Mesothelial cell of epicardium (in vitro differentiated cells): ENCODE data around the gene GALNT2. TPM values are rescaled to one million over a fixed set of nuclear protein-coding genes. Genes with fewer than 3 reads are reported as not detected.

Experiments
- DNase-seq, 2 experiments: peaks; one replicate each; pipeline ENCODE4 v3.0.0; 2021; ENCODE audit warnings: low spot score in 2 of 2; ENCODE audit not compliant: unreplicated experiment in 2 of 2
- H3K27ac Mint-ChIP-seq: 2 replicates; pipeline ENCODE4 v1.8.0; 2021; ENCODE audit warnings: mixed read lengths
- H3K27me3 Mint-ChIP-seq: 2 replicates; pipeline ENCODE4 v1.8.0; 2021; ENCODE audit warnings: low read depth, mixed read lengths
- H3K36me3 Mint-ChIP-seq: 2 replicates; pipeline ENCODE4 v1.8.0; 2021; ENCODE audit warnings: mixed read lengths
- H3K4me1 Mint-ChIP-seq: 2 replicates; pipeline ENCODE4 v1.8.0; 2021; ENCODE audit warnings: mixed read lengths
- H3K4me3 Mint-ChIP-seq: 2 replicates; pipeline ENCODE4 v1.8.0; 2021; ENCODE audit warnings: mild to moderate bottlenecking, moderate library complexity, mixed read lengths
- H3K9me3 Mint-ChIP-seq: 2 replicates; pipeline ENCODE4 v1.8.0; 2021; ENCODE audit warnings: mixed read lengths
- CTCF ChIP-seq: fragments of 200-600 bp; sonication (generic); IDR thresholded peaks from one replicate; pipeline ENCODE4 v1.5.0; 2021; ENCODE audit warnings: antibody characterized with exemption; ENCODE audit not compliant: unreplicated experiment
- total RNA-seq: library from RNA; stranded (reverse); gene quantifications from 3 replicates; pipeline ENCODE4 v1.2.1, GENCODE V29; 2021

Gene GALNT2
- 41.0 to 48.3 TPM (median 45.0 TPM) in 3 replicates for total RNA-seq

GRCh38 chr1:230066466-230067404, at the start of gene GALNT2:
Gene GALNT2 (plus strand): TSS chr1:230067238. CDS start chr1:230067281, 43 bp downstream.
- Mint-ChIP-seq H3K9me3 (peaks cover 18% of the 10 kb centered on the region), H3K36me3 (no peaks in the 10 kb centered on the region), H3K27me3 (peaks cover 6% of the 10 kb centered on the region), H3K4me1 (peaks cover 17% of the 10 kb centered on the region), H3K4me3 (peak within 1 kb of the TSS; percentile 90), H3K27ac (peak within 1 kb of the TSS; percentile 91)
- peak; percentile 78 to 88 for DNase-seq
- TF ChIP-seq CTCF = no peak

- no peak for DNase-seq
These were observed 46.6 kb upstream of the GALNT2 start for GRCh38 chr1:230020451-230020850.

GRCh38 chr1:230022666-230023380, 44.2 kb upstream of the GALNT2 start:
- no peak for TF ChIP-seq CTCF
- H3K4me1 Mint-ChIP-seq = no peaks in the 10 kb centered on the region
- DNase-seq = no peak
- no peak overlapping the region for H3K27ac Mint-ChIP-seq
- H3K9me3 Mint-ChIP-seq = peaks cover 16% of the 10 kb centered on the region
- H3K4me3 Mint-ChIP-seq = no peak overlapping the region
- peaks cover 25% of the 10 kb centered on the region for H3K27me3 Mint-ChIP-seq
- no peaks in the 10 kb centered on the region for H3K36me3 Mint-ChIP-seq

More at GRCh38 chr1:230020451-230020850, 46.6 kb upstream of the GALNT2 start:
- Mint-ChIP-seq H3K4me1 (no peaks in the 10 kb centered on the region), H3K9me3 (peaks cover 9% of the 10 kb centered on the region), H3K36me3 (no peaks in the 10 kb centered on the region), H3K4me3 (no peak overlapping the region), H3K27ac (no peak overlapping the region), H3K27me3 (peaks cover 22% of the 10 kb centered on the region)
- TF ChIP-seq CTCF = no peak

GRCh38 chr1:230025686-230026085, 41.4 kb upstream of the GALNT2 start:
- Mint-ChIP-seq H3K4me3 (no peak overlapping the region), H3K9me3 (peaks cover 16% of the 10 kb centered on the region), H3K27me3 (peaks cover 15% of the 10 kb centered on the region), H3K27ac (no peak overlapping the region), H3K36me3 (no peaks in the 10 kb centered on the region), H3K4me1 (no peaks in the 10 kb centered on the region)
- DNase-seq = no peak
- no peak for TF ChIP-seq CTCF

GRCh38 chr1:230026139-230026538, 40.9 kb upstream of the GALNT2 start:
- no peak for TF ChIP-seq CTCF
- Mint-ChIP-seq H3K36me3 (no peaks in the 10 kb centered on the region), H3K4me3 (no peak overlapping the region), H3K4me1 (no peaks in the 10 kb centered on the region), H3K9me3 (peaks cover 16% of the 10 kb centered on the region), H3K27me3 (peaks cover 14% of the 10 kb centered on the region), H3K27ac (no peak overlapping the region)
- DNase-seq = no peak
